DOHH2 (cell line): ENCODE results near the gene VSIG2.

Experiments used
- EZH2phosphoT487 ChIP-seq: fragments of 200-600 bp; sonication (generic); IDR thresholded peaks from 2 replicates; pipeline ENCODE4 v1.6.1; 2017; ENCODE audit warnings: borderline replicate concordance, mild to moderate bottlenecking, antibody characterized with exemption, low read length, moderate library complexity, mixed read lengths
- TF ChIP-seq, protein P1 (sequence below): fragments of 200-600 bp; sonication (generic); IDR thresholded peaks from one replicate; pipeline ENCODE4 v1.5.1; 2014; ENCODE audit warnings: antibody characterized with exemption, mild to moderate bottlenecking, low read depth, low read length; ENCODE audit not compliant: poor library complexity, severe bottlenecking

DNA sequence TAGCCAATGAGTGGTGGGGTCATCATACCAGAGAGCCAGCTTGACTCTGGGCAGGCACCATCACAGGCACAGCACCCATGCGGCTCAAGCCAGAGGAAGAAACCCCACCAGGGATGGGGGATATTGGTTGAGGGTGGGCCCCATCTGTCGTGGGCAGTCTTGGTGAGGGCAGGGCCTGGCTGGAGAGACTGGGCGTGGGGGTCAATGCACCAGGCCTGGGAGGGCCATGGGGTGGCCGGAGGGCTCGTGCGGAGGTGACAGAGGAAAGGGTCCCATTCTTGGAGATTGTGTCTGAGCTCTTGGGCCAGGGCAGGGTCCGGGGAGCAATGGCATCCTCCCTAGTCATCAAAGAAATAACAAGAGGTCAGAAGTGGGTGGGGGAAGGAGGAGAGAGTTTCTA lies 1.6 kb upstream of the VSIG2 start:
- TF ChIP-seq, protein P1, sequence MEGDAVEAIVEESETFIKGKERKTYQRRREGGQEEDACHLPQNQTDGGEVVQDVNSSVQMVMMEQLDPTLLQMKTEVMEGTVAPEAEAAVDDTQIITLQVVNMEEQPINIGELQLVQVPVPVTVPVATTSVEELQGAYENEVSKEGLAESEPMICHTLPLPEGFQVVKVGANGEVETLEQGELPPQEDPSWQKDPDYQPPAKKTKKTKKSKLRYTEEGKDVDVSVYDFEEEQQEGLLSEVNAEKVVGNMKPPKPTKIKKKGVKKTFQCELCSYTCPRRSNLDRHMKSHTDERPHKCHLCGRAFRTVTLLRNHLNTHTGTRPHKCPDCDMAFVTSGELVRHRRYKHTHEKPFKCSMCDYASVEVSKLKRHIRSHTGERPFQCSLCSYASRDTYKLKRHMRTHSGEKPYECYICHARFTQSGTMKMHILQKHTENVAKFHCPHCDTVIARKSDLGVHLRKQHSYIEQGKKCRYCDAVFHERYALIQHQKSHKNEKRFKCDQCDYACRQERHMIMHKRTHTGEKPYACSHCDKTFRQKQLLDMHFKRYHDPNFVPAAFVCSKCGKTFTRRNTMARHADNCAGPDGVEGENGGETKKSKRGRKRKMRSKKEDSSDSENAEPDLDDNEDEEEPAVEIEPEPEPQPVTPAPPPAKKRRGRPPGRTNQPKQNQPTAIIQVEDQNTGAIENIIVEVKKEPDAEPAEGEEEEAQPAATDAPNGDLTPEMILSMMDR, result no peak
- TF ChIP-seq EZH2phosphoT487, result no peak
